NB4 (cell line): ENCODE data around the gene JTB.

Source experiments
- CTCF ChIP-seq: IDR thresholded peaks from one replicate; pipeline ENCODE4 v1.5.1; 2012; ENCODE audit warnings: low read depth, low read length
- POLR2A ChIP-seq: IDR thresholded peaks from 2 replicates; pipeline ENCODE4 v1.6.1; 2011; ENCODE audit warnings: mild to moderate bottlenecking; ENCODE audit not compliant: insufficient read length; ENCODE audit errors: extremely low read depth

GRCh38 chr1:153985941-153986761 lies 8.7 kb upstream of the JTB start, which contains the start of gene RAB13:
- TF ChIP-seq CTCF (no peak), POLR2A (no peak)
